HG03432 (cell line): ENCODE results near the gene NRDC.

ENCODE experiments used
- ATAC-seq: cut with Tn5 transposase; IDR thresholded peaks from one replicate; pipeline ENCODE4 v1.9.1; 2021; ENCODE audit warnings: mild to moderate bottlenecking, moderate library complexity; ENCODE audit not compliant: unreplicated experiment

The NRDC gene

GRCh38 chr1:51784997-51785421 is 93.5 kb downstream of the NRDC start:
- no peak for ATAC-seq

- no peak for ATAC-seq
Observed at GRCh38 chr1:51780927-51781326, 97.6 kb downstream of the NRDC start.

GRCh38 chr1:51776408-51776807 is 102.1 kb downstream of the NRDC start:
- ATAC-seq, result peak; percentile 40

- peak; percentile 62 for ATAC-seq
Observed at GRCh38 chr1:51768971-51769588, 109.4 kb downstream of the NRDC start.

- ATAC-seq, result no peak
Observed at GRCh38 chr1:51761351-51761750, 117.2 kb downstream of the NRDC start.

- ATAC-seq, result no peak
Observed at GRCh38 chr1:51760872-51761271, 117.7 kb downstream of the NRDC start.

GRCh38 chr1:51758310-51758709 is 120.2 kb downstream of the NRDC start:
- no peak for ATAC-seq

- ATAC-seq, result no peak
Observed at GRCh38 chr1:51756290-51756689, 122.2 kb downstream of the NRDC start.

GRCh38 chr1:51755437-51755836 is 123.1 kb downstream of the NRDC start:
- no peak for ATAC-seq

GRCh38 chr1:51754666-51755065 is 123.9 kb downstream of the NRDC start:
- no peak for ATAC-seq

- no peak for ATAC-seq
Observed at GRCh38 chr1:51753969-51754368, 124.6 kb downstream of the NRDC start.

GRCh38 chr1:51752073-51752948 is 126.2 kb downstream of the NRDC start:
- ATAC-seq, result no peak

- ATAC-seq, result no peak
Observed at GRCh38 chr1:51750729-51751128, 127.8 kb downstream of the NRDC start.

GRCh38 chr1:51750218-51750617 is 128.3 kb downstream of the NRDC start:
- no peak for ATAC-seq

GRCh38 chr1:51749151-51749550 is 129.4 kb downstream of the NRDC start:
- ATAC-seq, result no peak

- ATAC-seq, result no peak
Observed at GRCh38 chr1:51745304-51745570, 133.3 kb downstream of the NRDC start.

GRCh38 chr1:51744506-51745303 is 133.8 kb downstream of the NRDC start:
- ATAC-seq, result peak; percentile 45

GRCh38 chr1:51741121-51741681 is 137.3 kb downstream of the NRDC start:
- ATAC-seq, result no peak

- no peak for ATAC-seq
Observed at GRCh38 chr1:51740652-51741051, 137.9 kb downstream of the NRDC start.
